Measurements from ENCODE around the gene BCAS3.

The BCAS3 gene

GRCh38 chr17:61419496-61420046 lies 741.9 kb downstream of the BCAS3 start:
- DNase-seq (ENCODE audit: low read depth in 2 of 2) = no peak
- TF ChIP-seq CTCF (IDR thresholded peaks at IDR 0.05; ENCODE audit: low read depth, low read length) = no peak
- H3K4me3 ChIP-seq (replicated peaks in 1 of 2; ENCODE audit: low read depth in 2 of 2, low read length in 2 of 2) = no peak overlapping the region

- no peak overlapping the region for H3K4me3 ChIP-seq (replicated peaks in 1 of 2; ENCODE audit: low read depth in 2 of 2, low read length in 2 of 2)
- TF ChIP-seq CTCF (IDR thresholded peaks at IDR 0.05; ENCODE audit: low read depth, low read length) = no peak
- no peak for DNase-seq (ENCODE audit: low read depth in 2 of 2)
Observed at GRCh38 chr17:61420052-61420451, 742.4 kb downstream of the BCAS3 start.

DNA sequence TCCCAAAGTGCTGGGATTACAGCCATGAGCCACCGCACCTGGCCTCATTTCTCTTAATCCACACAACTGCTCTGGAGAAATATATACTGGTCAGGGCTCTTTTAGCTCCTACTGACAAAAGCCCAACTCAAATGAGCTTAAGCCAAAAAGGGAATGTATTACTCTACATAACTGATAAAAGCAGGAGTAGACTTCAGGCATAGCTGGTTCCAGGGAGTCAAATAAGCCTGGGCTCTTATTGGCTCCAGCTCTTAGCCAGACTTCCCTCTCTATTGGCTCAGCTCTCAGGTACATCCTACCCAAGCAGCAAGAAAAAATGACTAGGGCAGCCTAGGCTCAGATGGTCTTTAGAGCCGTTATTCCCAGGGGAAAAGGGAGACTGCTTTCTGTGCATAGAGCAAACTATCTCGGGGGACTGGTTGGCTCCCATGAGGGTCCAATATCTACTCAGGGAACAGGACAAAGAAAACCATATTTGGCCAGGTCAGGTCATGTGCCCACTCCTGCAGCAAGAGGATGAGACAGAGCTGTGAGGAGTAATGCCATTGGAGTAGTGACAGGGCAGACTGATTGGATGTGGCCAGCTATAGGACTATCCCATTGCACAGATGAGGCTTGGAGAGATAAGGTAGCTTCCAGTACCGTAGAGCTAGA lies 743.2 kb downstream of the BCAS3 start:
- DNase-seq (ENCODE audit: low read depth in 2 of 2) = no peak
- H3K4me3 ChIP-seq (replicated peaks in 1 of 2; ENCODE audit: low read depth in 2 of 2, low read length in 2 of 2) = no peak overlapping the region
- no peak for TF ChIP-seq CTCF (IDR thresholded peaks at IDR 0.05; ENCODE audit: low read depth, low read length)

- no peak overlapping the region for H3K4me3 ChIP-seq (replicated peaks in 1 of 2; ENCODE audit: low read depth in 2 of 2, low read length in 2 of 2)
- no peak for TF ChIP-seq CTCF (IDR thresholded peaks at IDR 0.05; ENCODE audit: low read depth, low read length)
- no peak for DNase-seq (ENCODE audit: low read depth in 2 of 2)
Observed at GRCh38 chr17:61421460-61421859, 743.8 kb downstream of the BCAS3 start.

GRCh38 chr17:61422116-61422799 lies 744.6 kb downstream of the BCAS3 start:
- no peak overlapping the region for H3K4me3 ChIP-seq (replicated peaks in 1 of 2; ENCODE audit: low read depth in 2 of 2, low read length in 2 of 2)
- DNase-seq (ENCODE audit: low read depth in 2 of 2) = no peak
- TF ChIP-seq CTCF (IDR thresholded peaks at IDR 0.05; ENCODE audit: low read depth, low read length) = no peak

DNA sequence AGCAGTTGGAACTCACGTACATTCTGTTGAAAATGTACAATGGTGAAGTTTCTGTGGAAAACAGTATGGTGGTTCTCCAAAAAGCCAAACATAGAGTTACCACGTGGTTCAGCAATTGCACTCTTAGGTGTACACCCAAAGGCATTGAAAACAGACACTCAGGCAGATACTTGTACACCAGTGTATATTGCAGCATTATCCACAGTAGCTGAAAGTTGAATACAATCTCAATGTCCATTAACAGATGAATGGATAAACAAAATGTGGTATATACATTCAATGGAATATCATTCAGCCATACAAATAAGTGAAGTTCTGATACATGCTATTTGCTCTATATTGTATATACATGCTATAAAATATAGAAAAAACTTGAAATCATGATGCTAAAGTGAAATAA lies 745.2 kb downstream of the BCAS3 start:
- no peak for TF ChIP-seq CTCF (IDR thresholded peaks at IDR 0.05; ENCODE audit: low read depth, low read length)
- no peak for DNase-seq (ENCODE audit: low read depth in 2 of 2)
- H3K4me3 ChIP-seq (replicated peaks in 1 of 2; ENCODE audit: low read depth in 2 of 2, low read length in 2 of 2) = no peak overlapping the region
